Body of pancreas (tissue), 4 donors: Measurements from ENCODE around the gene NCSTN. TPM values are rescaled to one million over a fixed set of nuclear protein-coding genes. Genes with fewer than 3 reads are reported as not detected.

Experiments used
- ATAC-seq: fragments of 150-250 bp; one replicate; pipeline ENCODE4 v1.9.1; 2016
- DNase-seq, 4 donors: peaks; one replicate each; pipeline ENCODE4 v3.0.0-alpha.2; 2019
- H3K27ac ChIP-seq, 4 donors: fragments of 200-600 bp; sonication (generic); 1 replicate in 3 of 4; 2 replicates in 1 of 4; pipeline versions ENCODE4 v1.5.1 to v1.6.1; 2016 to 2019; ENCODE audit warnings: mild to moderate bottlenecking in 1 of 4, mixed read lengths in 1 of 4, moderate library complexity in 1 of 4
- H3K27me3 ChIP-seq, 2 donors: fragments of 200-600 bp; sonication (generic); one replicate each; pipeline ENCODE4 v1.6.0; 2016; ENCODE audit warnings: mild to moderate bottlenecking in 1 of 2
- H3K36me3 ChIP-seq, 2 donors: fragments of 200-600 bp; sonication (generic); replicated peaks in 1 of 2; 2 replicates each; pipeline ENCODE4 v1.5.1; 2016; ENCODE audit warnings: low read depth in 2 of 2; ENCODE audit not compliant: insufficient read depth in 1 of 2
- H3K4me1 ChIP-seq: fragments of 200-600 bp; sonication (generic); one replicate; pipeline ENCODE4 v1.6.0; 2016
- H3K4me3 ChIP-seq, 2 donors: fragments of 200-600 bp; sonication (generic); 1 replicate in 1 of 2; 2 replicates in 1 of 2; pipeline ENCODE4 v1.5.1; 2016 to 2019
- H3K9me3 ChIP-seq, 3 donors: fragments of 200-600 bp; sonication (generic); 1 replicate in 2 of 3; 2 replicates in 1 of 3; pipeline ENCODE4 v1.5.1; 2016
- POLR2A ChIP-seq, 3 donors: fragments of 450-650 bp; IDR thresholded peaks; one replicate each; pipeline ENCODE4 v1.6.1; 2016; ENCODE audit warnings: antibody characterized with exemption in 3 of 3, mild to moderate bottlenecking in 2 of 3
- WGBS, 2 donors: methylation state at CpG; one replicate each; pipeline ENCODE4 v1.1.5; 2017; 5-methylcytosine and 5-hydroxymethylcytosine counted together
- intact Hi-C: fragments of 100-400 bp; cut with DNase I; formaldehyde crosslinking; loops from one replicate; pipeline ENCODE4 v1.15.1; 2023
- total RNA-seq, 2 donors: library from RNA; depleted of rRNA; stranded (reverse); fragments of >200 nt; gene quantifications; one replicate each; pipeline ENCODE4 v1.1.0, GENCODE V29; 2016
- TF ChIP-seq, protein P1 (sequence below), 7 experiments: fragments of 450-650 bp in 4 of 7; fragments of 200-600 bp in 3 of 7; sonication (generic) in 3 of 7; IDR thresholded peaks; one replicate each; pipeline ENCODE4 v1.5.1; 2016 to 2019; ENCODE audit warnings: antibody characterized with exemption in 7 of 7

NCSTN gene
- total RNA-seq, 2 donors from 2014 or later, result 30.7 to 39.2 TPM

DNA sequence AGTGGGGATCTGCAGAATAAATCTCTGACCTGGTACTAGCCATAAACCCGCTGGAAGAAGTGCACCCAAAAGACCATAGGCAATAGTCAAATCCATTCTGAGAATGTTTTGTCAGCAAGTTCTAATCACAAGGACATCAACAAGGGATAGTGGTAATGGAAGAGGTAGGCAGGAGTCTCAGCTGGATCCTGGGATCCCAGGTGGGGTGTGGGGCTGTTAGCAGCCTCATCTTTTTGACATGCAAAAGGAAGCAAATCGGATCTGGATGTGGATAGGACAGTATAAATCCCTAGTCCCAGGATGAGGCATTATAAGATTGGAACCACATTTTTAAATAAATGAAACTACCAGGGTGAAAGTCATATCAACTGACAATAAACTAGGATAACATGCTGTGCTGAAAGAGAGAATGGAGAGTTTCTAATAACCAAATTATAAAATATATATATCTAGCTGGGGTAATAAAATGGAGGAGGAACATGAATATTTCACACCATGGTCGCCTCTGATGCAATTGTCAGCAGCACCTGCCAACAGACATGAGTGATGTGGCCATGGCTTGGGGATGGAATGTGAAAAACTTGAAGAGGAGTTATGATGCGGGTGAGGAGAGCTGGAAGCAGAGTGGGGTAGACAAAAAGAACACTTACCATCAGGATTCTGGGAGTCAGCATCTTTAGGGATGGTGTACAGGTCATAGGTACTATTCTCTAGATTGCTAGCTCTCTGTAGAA lies 34.6 kb upstream of the NCSTN start:
- ATAC-seq, result no peak
- intact Hi-C loops, result no loop called here

DNA sequence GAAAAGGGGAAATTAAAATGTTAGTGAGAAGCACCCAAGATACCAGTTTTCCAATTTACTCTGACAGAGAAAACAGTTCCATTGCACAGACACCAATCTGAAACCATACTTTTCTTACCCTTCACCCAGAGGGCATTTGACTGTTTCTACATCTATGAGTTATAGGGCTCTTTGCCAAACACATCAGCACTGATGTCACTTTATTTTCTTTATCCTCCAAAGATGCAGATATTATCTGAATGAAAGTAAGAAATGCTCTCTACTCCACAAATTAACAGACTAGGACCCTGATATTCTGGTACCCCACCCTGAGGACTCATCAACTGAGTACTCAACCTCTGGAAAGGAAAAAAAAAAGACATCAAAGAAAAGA lies 34.0 kb upstream of the NCSTN start:
- intact Hi-C loops, result no loop called here

More for the DNA sequence above, 34.6 kb upstream of the NCSTN start:
- no peak overlapping the region for H3K27ac ChIP-seq
- WGBS, 2 donors, result 80 to 82% methylated on average over 4 of the region's 4 CpGs
- H3K4me1 ChIP-seq, result no peaks in the 10 kb centered on the region
- no peaks in the 10 kb centered on the region for H3K27me3 ChIP-seq
- H3K9me3 ChIP-seq, result no peaks in the 10 kb centered on the region
- peaks cover 44 to 76% of the 10 kb centered on the region in 2 donors for H3K36me3 ChIP-seq
- TF ChIP-seq, protein P1, sequence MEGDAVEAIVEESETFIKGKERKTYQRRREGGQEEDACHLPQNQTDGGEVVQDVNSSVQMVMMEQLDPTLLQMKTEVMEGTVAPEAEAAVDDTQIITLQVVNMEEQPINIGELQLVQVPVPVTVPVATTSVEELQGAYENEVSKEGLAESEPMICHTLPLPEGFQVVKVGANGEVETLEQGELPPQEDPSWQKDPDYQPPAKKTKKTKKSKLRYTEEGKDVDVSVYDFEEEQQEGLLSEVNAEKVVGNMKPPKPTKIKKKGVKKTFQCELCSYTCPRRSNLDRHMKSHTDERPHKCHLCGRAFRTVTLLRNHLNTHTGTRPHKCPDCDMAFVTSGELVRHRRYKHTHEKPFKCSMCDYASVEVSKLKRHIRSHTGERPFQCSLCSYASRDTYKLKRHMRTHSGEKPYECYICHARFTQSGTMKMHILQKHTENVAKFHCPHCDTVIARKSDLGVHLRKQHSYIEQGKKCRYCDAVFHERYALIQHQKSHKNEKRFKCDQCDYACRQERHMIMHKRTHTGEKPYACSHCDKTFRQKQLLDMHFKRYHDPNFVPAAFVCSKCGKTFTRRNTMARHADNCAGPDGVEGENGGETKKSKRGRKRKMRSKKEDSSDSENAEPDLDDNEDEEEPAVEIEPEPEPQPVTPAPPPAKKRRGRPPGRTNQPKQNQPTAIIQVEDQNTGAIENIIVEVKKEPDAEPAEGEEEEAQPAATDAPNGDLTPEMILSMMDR (IDR thresholded peaks at IDR 0.05), result no peak
- TF ChIP-seq POLR2A (IDR thresholded peaks at IDR 0.05), result no peak
- no peak overlapping the region for H3K4me3 ChIP-seq
- DNase-seq, result no peak

DNA sequence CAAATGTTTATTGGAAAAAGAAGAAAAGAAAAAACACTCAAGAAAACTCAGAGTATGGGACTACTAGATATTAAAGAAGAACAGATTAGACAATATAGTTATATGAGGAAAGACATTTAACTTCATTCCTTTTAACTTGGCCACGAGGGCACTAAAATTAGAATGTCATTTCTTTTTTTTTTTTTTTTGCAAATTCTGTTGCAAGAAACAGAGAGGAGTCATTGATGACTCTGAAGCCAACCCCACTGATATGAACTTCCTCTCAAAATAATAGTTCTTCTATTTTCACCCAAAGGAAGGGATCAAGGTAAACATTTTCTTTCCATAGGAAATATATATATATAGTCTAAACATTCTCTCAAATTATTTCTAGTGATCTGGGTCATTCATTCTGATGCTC lies 33.6 kb upstream of the NCSTN start:
- no peak overlapping the region for H3K27ac ChIP-seq
- TF ChIP-seq, protein P1 (IDR thresholded peaks at IDR 0.05), result no peak
- no peak for TF ChIP-seq POLR2A (IDR thresholded peaks at IDR 0.05)
- no peak for ATAC-seq
- no peak overlapping the region for H3K4me3 ChIP-seq
- intact Hi-C loops, result no loop called here
- no peaks in the 10 kb centered on the region for H3K27me3 ChIP-seq
- 56 to 76% methylated on average over 1 of the region's 1 CpG for WGBS, 2 donors
- no peaks in the 10 kb centered on the region for H3K9me3 ChIP-seq
- no peak for DNase-seq
- H3K36me3 ChIP-seq, result peaks cover 44 to 79% of the 10 kb centered on the region in 2 donors
- no peaks in the 10 kb centered on the region for H3K4me1 ChIP-seq

More for the DNA sequence above, 34.0 kb upstream of the NCSTN start:
- Histone ChIP-seq H3K27ac (no peak overlapping the region), H3K4me3 (no peak overlapping the region), H3K36me3 (peaks cover 44 to 79% of the 10 kb centered on the region in 2 donors), H3K4me1 (no peaks in the 10 kb centered on the region), H3K9me3 (no peaks in the 10 kb centered on the region), H3K27me3 (no peaks in the 10 kb centered on the region)
- no peak for ATAC-seq
- TF ChIP-seq, protein P1 (IDR thresholded peaks at IDR 0.05), result no peak
- no peak for TF ChIP-seq POLR2A (IDR thresholded peaks at IDR 0.05)
- no peak for DNase-seq

DNA sequence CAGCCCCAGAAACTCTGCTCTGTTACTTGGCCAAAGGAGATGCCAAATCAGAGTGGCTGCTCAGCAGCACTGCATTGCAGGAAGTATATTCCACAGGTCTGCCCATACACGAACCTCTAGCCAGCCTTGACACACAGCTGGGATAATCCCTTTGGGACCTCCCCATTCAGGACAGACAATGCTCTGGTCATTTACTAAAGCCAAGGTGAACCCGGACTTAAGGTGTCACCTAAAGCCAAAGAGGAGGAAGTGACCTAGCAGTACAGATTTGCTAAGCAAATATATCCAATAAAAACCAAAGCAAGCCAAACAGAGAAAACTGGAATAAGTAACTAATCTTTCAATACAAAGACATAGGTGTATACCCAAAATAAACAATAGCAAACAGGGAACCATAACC lies 27.8 kb upstream of the NCSTN start:
- no peak overlapping the region for H3K4me3 ChIP-seq
- no peaks in the 10 kb centered on the region for H3K27me3 ChIP-seq
- no peak overlapping the region for H3K27ac ChIP-seq
- intact Hi-C loops, result no loop called here
- DNase-seq, result no peak
- TF ChIP-seq, protein P1 (IDR thresholded peaks at IDR 0.05), result no peak
- no peak for TF ChIP-seq POLR2A (IDR thresholded peaks at IDR 0.05)
- 46 to 47% methylated on average over 2 of the region's 2 CpGs for WGBS, 2 donors
- peaks cover 23 to 45% of the 10 kb centered on the region in 2 donors for H3K36me3 ChIP-seq
- no peaks in the 10 kb centered on the region for H3K4me1 ChIP-seq
- H3K9me3 ChIP-seq, result no peaks in the 10 kb centered on the region
- no peak for ATAC-seq

DNA sequence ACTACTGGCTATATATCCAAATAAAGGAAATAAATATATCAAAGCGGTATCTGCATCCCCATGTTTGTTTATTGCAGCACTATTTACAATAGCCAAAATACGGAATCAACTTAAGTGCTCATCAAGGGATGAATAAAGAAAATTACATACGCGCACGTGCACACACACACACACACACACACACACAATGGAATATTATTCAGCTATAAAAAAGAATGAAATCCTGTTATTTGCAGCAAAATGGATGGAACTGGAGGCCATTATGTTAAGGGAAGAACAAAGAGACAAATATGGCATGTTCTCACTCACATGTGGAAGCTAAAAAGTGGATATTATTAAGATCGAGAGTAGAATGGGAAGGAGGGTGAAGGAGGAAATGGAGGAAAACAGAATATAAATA lies 20.4 kb upstream of the NCSTN start:
- H3K36me3 ChIP-seq, result peaks cover 0 to 10% of the 10 kb centered on the region in 2 donors
- H3K27me3 ChIP-seq, result no peaks in the 10 kb centered on the region
- H3K4me1 ChIP-seq, result peaks cover 22% of the 10 kb centered on the region
- no peak overlapping the region for H3K27ac ChIP-seq
- intact Hi-C loops, result no loop called here
- 87 to 95% methylated on average over 6 of the region's 6 CpGs for WGBS, 2 donors
- DNase-seq, result no peak
- H3K9me3 ChIP-seq, result no peaks in the 10 kb centered on the region
- no peak for ATAC-seq
- H3K4me3 ChIP-seq, result no peak overlapping the region
- TF ChIP-seq, protein P1 (IDR thresholded peaks at IDR 0.05), result no peak
- TF ChIP-seq POLR2A (IDR thresholded peaks at IDR 0.05), result no peak
